GM19043 (cell line): ENCODE measurements around the gene TALDO1.
A peak's percentile ranks its signal among the peaks of the same experiment; 100 is the strongest.

ENCODE experiments used
- ATAC-seq: cut with Tn5 transposase; IDR thresholded peaks from one replicate; pipeline ENCODE4 v1.9.1; 2021; ENCODE audit warnings: low read depth; ENCODE audit not compliant: unreplicated experiment

Gene TALDO1

GRCh38 chr11:765025-765801 lies 17.9 kb downstream of the TALDO1 start:
- no peak for ATAC-seq

GRCh38 chr11:765802-766091 lies 18.5 kb downstream of the TALDO1 start:
- ATAC-seq = no peak

DNA sequence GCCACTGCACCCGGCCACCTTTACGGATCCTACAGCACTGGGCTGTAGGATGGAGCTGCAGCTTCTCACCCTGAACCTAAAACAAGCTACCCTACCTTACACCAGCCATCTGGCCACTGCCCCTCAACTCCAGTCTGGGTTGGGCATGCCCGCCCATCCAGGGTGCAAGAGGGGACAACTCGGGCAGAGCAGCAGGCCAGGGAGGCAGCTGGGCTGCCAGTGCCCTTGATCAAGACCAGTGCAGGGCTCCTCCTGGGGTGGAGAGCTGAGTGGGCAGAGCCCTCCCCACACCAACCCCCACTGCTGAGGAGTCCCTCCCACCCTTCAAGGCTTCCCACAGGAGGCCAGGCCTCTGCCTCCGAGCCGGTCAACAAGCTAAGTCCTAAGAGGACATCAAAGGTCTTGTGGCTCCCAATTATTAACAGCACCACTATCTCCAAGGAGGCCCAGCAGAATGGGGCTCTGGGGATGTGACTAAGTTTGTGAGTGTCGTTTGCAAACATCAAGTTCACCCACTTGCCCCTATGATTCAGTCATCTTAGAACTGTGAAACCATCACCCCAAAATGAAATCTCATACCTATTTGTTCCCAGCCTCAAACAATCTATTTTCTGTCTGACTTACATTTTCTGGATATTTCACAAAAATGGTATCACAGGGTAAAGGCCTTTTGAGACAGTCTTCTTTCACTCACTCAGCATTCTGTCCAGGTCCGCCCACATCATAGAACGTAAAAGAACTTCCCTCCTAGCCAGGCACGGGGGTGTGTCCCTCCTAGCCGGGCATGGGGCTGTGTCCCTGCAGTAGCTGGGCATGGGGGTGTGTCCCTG lies 19.1 kb downstream of the TALDO1 start:
- no peak for ATAC-seq

- ATAC-seq = no peak
Observed at GRCh38 chr11:766936-767210, 19.6 kb downstream of the TALDO1 start.

GRCh38 chr11:767238-767637 lies 20.0 kb downstream of the TALDO1 start:
- ATAC-seq = no peak

DNA sequence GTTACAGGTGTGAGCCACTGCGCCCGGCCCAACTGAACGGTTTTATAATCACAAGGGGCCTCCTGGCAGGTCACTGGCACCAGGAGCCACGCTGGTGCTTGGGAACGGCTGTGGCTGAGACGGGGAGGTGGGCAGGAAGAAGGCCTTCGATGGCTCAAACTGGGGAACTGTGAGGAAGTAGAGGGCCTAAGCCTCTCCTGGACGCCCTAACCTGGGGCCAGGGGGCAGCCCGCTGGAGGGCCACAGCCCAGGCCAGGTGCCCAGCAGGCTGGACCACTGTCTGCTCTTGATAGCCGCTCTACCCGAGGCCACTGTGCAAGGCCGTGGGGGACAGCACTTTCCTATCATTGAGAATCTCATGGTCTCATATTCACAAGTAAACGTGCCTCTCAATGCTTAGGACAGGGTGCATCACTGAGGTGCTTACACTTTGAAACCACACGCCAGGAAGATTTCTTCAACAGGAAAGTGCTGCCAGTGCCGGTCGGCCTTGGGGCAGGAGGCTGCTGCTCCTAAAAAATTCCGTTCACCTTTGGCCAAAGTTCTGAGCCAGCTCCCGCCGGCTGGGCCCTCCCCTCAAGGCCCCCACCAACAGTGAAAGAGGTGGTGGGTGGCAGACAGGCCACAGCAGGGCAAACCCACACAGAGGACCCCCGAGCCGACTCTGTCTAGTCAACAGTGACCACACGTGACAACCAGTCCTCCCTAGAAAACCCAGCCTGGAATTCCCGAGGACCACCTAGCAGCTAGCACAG lies 22.8 kb downstream of the TALDO1 start:
- ATAC-seq = no peak

- no peak for ATAC-seq
Observed at GRCh38 chr11:770642-771616, 23.7 kb downstream of the TALDO1 start.

- ATAC-seq = no peak
Observed at GRCh38 chr11:771617-772204, 24.4 kb downstream of the TALDO1 start.

DNA sequence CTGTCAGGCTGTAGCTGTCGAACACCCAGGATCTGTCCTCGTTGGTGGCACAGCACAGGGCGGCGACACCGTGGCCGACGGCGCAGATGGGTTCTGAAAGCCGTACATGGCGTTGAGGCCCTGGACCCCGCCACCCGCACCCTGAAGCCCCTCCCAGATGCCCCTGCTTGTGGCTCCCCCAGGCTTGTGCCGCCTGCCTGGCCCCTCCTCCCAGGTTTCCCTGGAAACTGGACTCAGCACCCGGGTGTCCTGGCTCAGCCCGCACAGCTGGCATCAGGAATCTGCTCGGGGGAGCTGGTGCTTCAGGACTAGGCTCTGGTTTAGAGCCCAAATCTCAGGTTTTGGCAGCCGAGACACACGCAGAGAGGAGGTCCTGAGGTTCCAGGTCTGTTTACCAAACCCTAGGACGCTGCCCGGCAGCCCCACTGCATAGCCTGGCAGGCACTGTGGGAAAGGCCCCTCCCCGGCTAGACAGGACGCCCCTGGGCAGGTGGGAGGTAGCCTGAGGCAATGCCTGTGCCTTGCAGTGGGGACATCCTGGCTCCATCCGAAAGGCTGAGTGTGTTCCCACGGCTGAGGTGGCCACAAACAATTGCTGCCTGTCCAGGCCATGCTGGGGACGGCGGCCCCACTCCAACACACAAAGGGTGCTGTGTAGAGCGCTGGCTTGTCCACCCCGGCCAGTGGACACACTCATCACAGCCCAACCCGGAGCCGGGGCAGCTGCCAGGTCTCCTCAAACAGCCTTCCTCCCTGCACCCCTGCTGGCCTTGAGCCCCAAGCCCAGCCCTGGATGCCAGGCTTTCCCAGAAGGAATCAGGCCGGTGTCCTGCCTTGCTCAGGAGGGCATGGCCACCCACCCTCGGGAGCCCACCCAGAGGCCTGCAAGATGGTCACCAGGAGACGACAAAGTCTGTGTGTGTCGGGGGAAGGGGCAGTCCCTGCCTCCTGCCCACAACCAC lies 25.4 kb downstream of the TALDO1 start:
- ATAC-seq = no peak

- no peak for ATAC-seq
Observed at GRCh38 chr11:773425-773824, 26.2 kb downstream of the TALDO1 start.

DNA sequence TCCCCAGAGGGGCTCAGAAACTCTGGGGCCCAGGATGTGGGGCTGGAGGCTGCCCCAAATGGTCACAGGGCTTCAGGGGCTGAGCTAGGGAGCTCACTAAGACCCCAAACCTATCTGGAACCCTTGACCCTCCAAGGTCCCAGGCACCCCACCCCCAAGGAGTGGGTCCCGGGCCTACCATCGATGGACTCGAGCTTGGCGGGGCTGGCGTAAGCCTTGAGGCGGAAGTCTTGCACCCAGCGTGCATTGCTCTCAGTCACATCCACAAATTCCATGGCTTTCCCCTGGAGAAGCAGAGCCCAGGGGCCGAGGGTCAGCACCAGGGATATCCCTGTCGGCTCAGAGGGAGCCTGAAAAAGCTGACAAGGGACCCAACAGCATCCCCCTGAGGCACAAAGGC lies 26.6 kb downstream of the TALDO1 start:
- ATAC-seq = no peak

- no peak for ATAC-seq
Observed at GRCh38 chr11:774873-775592, 27.8 kb downstream of the TALDO1 start.

DNA sequence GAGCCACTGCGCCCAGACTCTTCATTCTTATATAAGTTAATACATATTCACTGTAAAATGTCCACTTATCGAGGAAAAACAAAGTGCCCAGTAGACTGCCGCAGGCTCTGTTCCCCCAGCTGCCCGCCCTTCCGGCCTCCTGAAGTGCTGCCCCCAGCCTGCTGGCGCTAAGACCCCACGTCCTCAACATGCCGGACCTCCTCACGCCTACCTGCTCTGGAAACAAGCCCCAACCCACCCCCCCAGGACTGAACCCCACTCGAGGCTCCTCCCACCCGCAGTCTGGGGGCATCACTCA lies 28.9 kb downstream of the TALDO1 start:
- ATAC-seq = no peak

DNA sequence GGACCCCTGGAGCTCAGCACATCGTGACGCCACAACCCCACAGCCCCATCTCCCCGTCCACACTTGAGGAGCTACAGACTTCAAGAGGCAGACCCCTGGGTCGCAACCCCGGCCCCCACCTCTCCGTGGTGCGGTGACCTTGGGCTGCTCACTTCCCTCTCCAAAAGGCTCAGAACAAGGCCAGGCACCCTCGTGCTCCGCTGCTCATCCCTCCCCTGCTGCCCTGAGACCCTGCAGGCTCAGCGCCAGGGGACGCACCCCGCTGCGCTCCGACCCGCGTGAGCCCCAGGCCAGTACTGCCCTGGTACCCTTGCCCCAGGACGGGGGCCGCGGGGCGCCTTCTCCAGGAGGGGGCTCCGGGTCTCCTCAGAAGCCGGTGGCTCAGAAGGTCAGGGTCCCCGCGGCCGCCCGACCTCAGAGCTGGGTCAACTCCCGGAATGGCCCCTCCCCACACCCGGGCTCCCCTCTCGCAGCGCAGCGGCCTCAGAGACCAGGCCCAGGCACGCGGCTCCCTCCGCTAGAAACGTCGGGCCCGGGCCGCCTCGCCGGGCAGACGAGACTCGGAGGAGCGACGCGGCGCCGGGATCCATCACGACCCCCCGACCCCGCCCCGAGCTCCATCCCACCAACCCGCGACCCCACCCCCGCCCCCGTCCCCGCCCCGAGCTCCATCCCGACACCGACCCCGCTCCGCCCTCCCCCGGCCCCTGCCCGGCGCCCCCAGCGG lies 29.5 kb downstream of the TALDO1 start:
- peak; percentile 21 for ATAC-seq

DNA sequence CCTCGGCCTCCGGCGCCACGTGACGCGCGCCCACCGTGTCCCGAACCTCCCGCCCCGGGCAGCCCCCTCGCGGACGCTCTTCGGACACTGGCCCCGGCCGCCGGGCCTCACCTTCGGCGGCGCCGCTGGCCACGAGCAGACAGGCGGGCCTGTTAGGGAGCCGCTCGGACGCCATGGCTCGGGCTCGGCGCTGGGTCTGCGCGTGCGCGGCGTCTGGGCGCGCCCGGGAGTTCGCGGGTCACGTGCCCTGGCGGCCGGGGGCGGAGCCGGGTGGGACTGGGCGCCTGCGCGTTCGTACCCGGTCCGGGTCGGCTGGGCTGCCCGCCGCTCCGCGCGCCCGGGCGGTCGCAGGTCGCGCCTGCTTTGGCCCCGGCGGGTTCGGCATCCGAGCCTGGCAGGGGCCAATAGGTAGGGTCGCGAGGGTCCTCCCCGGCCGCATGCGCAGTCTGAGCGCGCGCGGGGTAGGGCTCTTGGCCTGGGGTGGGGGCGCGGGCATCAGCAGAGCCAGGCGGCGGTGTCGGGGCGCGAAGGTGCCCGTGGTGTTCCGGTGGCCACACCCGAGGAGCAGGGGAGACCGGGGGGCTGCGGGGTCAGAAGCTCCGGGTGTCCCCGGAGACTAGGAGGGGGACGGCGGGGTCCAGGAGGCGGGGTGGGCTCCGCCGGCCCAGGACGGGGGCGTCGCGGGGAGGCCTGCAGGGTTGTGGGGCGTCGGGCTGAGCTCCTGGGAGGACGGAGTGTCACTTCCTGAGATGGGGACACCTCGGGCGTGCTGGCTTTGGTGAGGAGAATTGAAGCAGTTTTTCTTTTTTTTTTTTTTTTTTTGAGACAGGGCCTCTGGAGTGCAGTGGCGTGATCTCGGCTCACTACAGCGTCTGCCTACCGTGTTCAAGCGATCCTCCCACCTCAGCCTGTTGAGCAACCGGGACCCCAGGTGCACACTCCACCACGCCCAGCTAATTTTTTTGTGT lies 30.3 kb downstream of the TALDO1 start, which contains the start of gene GATD1:
TSS of gene GATD1 (minus strand) at position 200 of the 968 bp plus-strand sequence. CDS start at position 175, 25 bp downstream.
- peak; percentile 84 for ATAC-seq
